Measurements from ENCODE around the gene OSM. TPM values are rescaled to one million over a fixed set of nuclear protein-coding genes. Genes with fewer than 3 reads are reported as not detected.

Gene OSM
- total RNA-seq, 1 experiment from 2014 or later = not detected

GRCh38 chr22:30314915-30315314, 48.3 kb upstream of the OSM start:
- Histone ChIP-seq H3K4me3 (ENCODE audit: low read depth in 2 of 2, low read length in 2 of 2) (no peak overlapping the region), H3K9me3 (ENCODE audit: control insufficient read depth, insufficient read depth, low read depth, low read length) (no peaks in the 10 kb centered on the region), H3K27ac (ENCODE audit: low read length) (no peak overlapping the region), H3K36me3 (ENCODE audit: control insufficient read depth, insufficient read depth, low read length) (no peaks in the 10 kb centered on the region), H3K27me3 (ENCODE audit: control insufficient read depth, insufficient read depth, low read length) (no peaks in the 10 kb centered on the region), H3K4me1 (ENCODE audit: control insufficient read depth, insufficient read depth, low read length) (peaks cover 40% of the 10 kb centered on the region)
- no peak for DNase-seq (ENCODE audit: low read depth, low spot score)
- ChIA-PET POLR2A (no interaction called here), CTCF (interaction anchor here (0.7 kb wide), 1 partner anchor 50 kb away, joined by 5 read pairs; no protein-coding TSS in a partner anchor)
- in situ Hi-C loops (cut with HindIII; ENCODE audit: low pct_unique_long_range_greater_than_20kb, low sequenced_read_pairs) = no loop called here
- ATAC-seq = peak; percentile 42; the same call in 1 of the 2 replicates
- intact Hi-C loops (cut with micrococcal nuclease; ENCODE audit: unreplicated experiment) = no loop called here
- TF ChIP-seq SIN3A (IDR thresholded peaks at IDR 0.05; ENCODE audit: borderline replicate concordance, insufficient read depth, low read depth, low read length) = no peak
- TF ChIP-seq TCF7L2 (IDR thresholded peaks at IDR 0.05; ENCODE audit: low read depth, low read length) = no peak
- no peak for TF ChIP-seq REST (IDR thresholded peaks at IDR 0.05; ENCODE audit: insufficient read depth in 1 of 2, low read depth in 2 of 2, low read length in 1 of 2)
- TF ChIP-seq POLR2AphosphoS5 (IDR thresholded peaks at IDR 0.05; ENCODE audit: low read depth, low read length) = no peak
- TF ChIP-seq CTCF (IDR thresholded peaks at IDR 0.05) = no peak
- BruUV-seq (replicated peaks) = no TSS peak

GRCh38 chr22:30313527-30314363, 47.1 kb upstream of the OSM start:
- H3K27ac ChIP-seq (ENCODE audit: low read length) = peak overlapping the region; percentile 39; the same call in 1 of the 2 replicates
- intact Hi-C loops (cut with micrococcal nuclease; ENCODE audit: unreplicated experiment) = no loop called here
- H3K4me3 ChIP-seq (ENCODE audit: low read depth in 2 of 2, low read length in 2 of 2) = no peak overlapping the region
- in situ Hi-C loops (cut with HindIII; ENCODE audit: low pct_unique_long_range_greater_than_20kb, low sequenced_read_pairs) = no loop called here
- no peak for DNase-seq (ENCODE audit: low read depth, low spot score)
- no TSS peak for BruUV-seq (replicated peaks)
- H3K9me3 ChIP-seq (ENCODE audit: control insufficient read depth, insufficient read depth, low read depth, low read length) = no peaks in the 10 kb centered on the region
- H3K4me1 ChIP-seq (ENCODE audit: control insufficient read depth, insufficient read depth, low read length) = peaks cover 40% of the 10 kb centered on the region
- ChIA-PET POLR2A (no interaction called here), CTCF (interaction anchor here (0.6 to 0.7 kb wide), 3 partner anchors 33 to 68 kb away, joined by 4 to 5 read pairs (median 5); no protein-coding TSS in a partner anchor)
- no peak for ATAC-seq
- H3K36me3 ChIP-seq (ENCODE audit: control insufficient read depth, insufficient read depth, low read length) = no peaks in the 10 kb centered on the region
- no peaks in the 10 kb centered on the region for H3K27me3 ChIP-seq (ENCODE audit: control insufficient read depth, insufficient read depth, low read length)
- TF ChIP-seq REST (IDR thresholded peaks at IDR 0.05; ENCODE audit: insufficient read depth in 1 of 2, low read depth in 2 of 2, low read length in 1 of 2) (no peak), TCF7L2 (IDR thresholded peaks at IDR 0.05; ENCODE audit: low read depth, low read length) (no peak), POLR2AphosphoS5 (IDR thresholded peaks at IDR 0.05; ENCODE audit: low read depth, low read length) (no peak), SIN3A (IDR thresholded peaks at IDR 0.05; ENCODE audit: borderline replicate concordance, insufficient read depth, low read depth, low read length) (no peak), CTCF (IDR thresholded peaks at IDR 0.05) (no peak)
